H9 (cell line): Measurements from ENCODE around the gene MCF2L. TPM values are rescaled to one million over a fixed set of nuclear protein-coding genes. Genes with fewer than 3 reads are reported as not detected.
A peak's percentile ranks its signal among the peaks of the same experiment; 100 is the strongest.

Source experiments
- DNase-seq: peaks from one replicate; pipeline ENCODE4 v3.0.0-alpha.2; 2017
- H2AFZ ChIP-seq: one replicate; pipeline ENCODE4 v1.6.1; 2013; ENCODE audit warnings: mild to moderate bottlenecking, low read length, control low read depth, moderate library complexity
- H2AK5ac ChIP-seq: 2 replicates; pipeline ENCODE4 v1.6.1; 2013; ENCODE audit warnings: low read length, control low read depth, mixed read lengths; ENCODE audit not compliant: insufficient read length
- H2BK120ac ChIP-seq: one replicate; pipeline ENCODE4 v1.6.1; 2013; ENCODE audit warnings: low read depth, mild to moderate bottlenecking, low read length, control low read depth, inconsistent platforms; ENCODE audit not compliant: poor library complexity, severe bottlenecking
- H2BK12ac ChIP-seq: 2 replicates; pipeline ENCODE4 v1.6.1; 2013; ENCODE audit warnings: low read length, control low read depth, mixed read lengths, low read depth; ENCODE audit not compliant: insufficient read length
- H2BK15ac ChIP-seq: 2 replicates; pipeline ENCODE4 v1.6.1; 2013; ENCODE audit warnings: low read depth, low read length, control low read depth
- H2BK20ac ChIP-seq: one replicate; pipeline ENCODE4 v1.6.1; 2013; ENCODE audit warnings: low read depth, mild to moderate bottlenecking, low read length, control low read depth, inconsistent platforms; ENCODE audit not compliant: poor library complexity, severe bottlenecking
- H2BK5ac ChIP-seq: 2 replicates; pipeline ENCODE4 v1.6.1; 2013; ENCODE audit warnings: low read length, control low read depth, mixed read lengths; ENCODE audit not compliant: insufficient read length
- H3K14ac ChIP-seq: 2 replicates; pipeline ENCODE4 v1.6.1; 2013; ENCODE audit warnings: low read length, control low read depth; ENCODE audit not compliant: insufficient read depth
- H3K18ac ChIP-seq: 2 replicates; pipeline ENCODE4 v1.6.1; 2013; ENCODE audit warnings: low read depth, mild to moderate bottlenecking, mixed read lengths, low read length, control low read depth; ENCODE audit not compliant: insufficient read length
- H3K23ac ChIP-seq: 2 replicates; pipeline ENCODE4 v1.6.1; 2013; ENCODE audit warnings: low read length, control low read depth, mixed read lengths, low read depth; ENCODE audit not compliant: insufficient read length
- H3K23me2 ChIP-seq: 2 replicates; pipeline ENCODE4 v1.6.1; 2013; ENCODE audit warnings: low read depth, mild to moderate bottlenecking, mixed read lengths, low read length, control low read depth; ENCODE audit not compliant: insufficient read length, poor library complexity, severe bottlenecking
- H3K27ac ChIP-seq: 2 replicates; pipeline ENCODE4 v1.5.1; 2013; ENCODE audit warnings: low read length, control low read depth, mixed read lengths, low read depth; ENCODE audit not compliant: insufficient read length
- H3K27me3 ChIP-seq: 2 replicates; pipeline ENCODE4 v1.6.1; 2013; ENCODE audit warnings: low read length, control low read depth, inconsistent platforms; ENCODE audit not compliant: insufficient read depth
- H3K4ac ChIP-seq: 2 replicates; pipeline ENCODE4 v1.6.1; 2013; ENCODE audit warnings: low read depth, mild to moderate bottlenecking, control low read depth, inconsistent platforms, low read length, moderate library complexity
- H3K4me1 ChIP-seq: 2 replicates; pipeline ENCODE4 v1.6.1; 2013; ENCODE audit warnings: low read length, control low read depth, inconsistent platforms; ENCODE audit not compliant: insufficient read depth
- H3K4me2 ChIP-seq: 2 replicates; pipeline ENCODE4 v1.6.1; 2013; ENCODE audit warnings: low read length, control low read depth, mixed read lengths; ENCODE audit not compliant: insufficient read length, insufficient read depth
- H3K56ac ChIP-seq: 2 replicates; pipeline ENCODE4 v1.6.1; 2013; ENCODE audit warnings: low read depth, mild to moderate bottlenecking, mixed read lengths, low read length, control low read depth; ENCODE audit not compliant: insufficient read length
- H3K79me1 ChIP-seq: 2 replicates; pipeline ENCODE4 v1.6.1; 2013; ENCODE audit warnings: low read depth, mild to moderate bottlenecking, moderate library complexity, low read length, control low read depth, inconsistent platforms; ENCODE audit not compliant: insufficient read depth, poor library complexity, severe bottlenecking
- H3K79me2 ChIP-seq: 2 replicates; pipeline ENCODE4 v1.6.1; 2013; ENCODE audit warnings: low read length, control low read depth, inconsistent platforms; ENCODE audit not compliant: insufficient read depth
- H3K9ac ChIP-seq: 2 replicates; pipeline ENCODE4 v1.6.1; 2013; ENCODE audit warnings: low read length, control low read depth, mixed read lengths; ENCODE audit not compliant: insufficient read length; ENCODE audit errors: extremely low read depth
- H3K9me3 ChIP-seq: one replicate; pipeline ENCODE4 v1.6.1; 2013; ENCODE audit warnings: low read depth, low read length, inconsistent platforms; ENCODE audit not compliant: control insufficient read depth
- H3T11ph ChIP-seq: one replicate; pipeline ENCODE4 v1.6.1; 2013; ENCODE audit warnings: mild to moderate bottlenecking, low read length, control low read depth, inconsistent platforms
- H4K20me1 ChIP-seq: one replicate; pipeline ENCODE4 v1.6.1; 2013; ENCODE audit not compliant: control insufficient read depth, insufficient read length, insufficient read depth
- H4K5ac ChIP-seq: 2 replicates; pipeline ENCODE4 v1.6.1; 2013; ENCODE audit warnings: low read depth, mild to moderate bottlenecking, mixed read lengths, low read length, control low read depth; ENCODE audit not compliant: insufficient read length
- H4K8ac ChIP-seq: replicated peaks from 2 replicates; pipeline ENCODE4 v1.6.1; 2013; ENCODE audit warnings: low read length, control low read depth, mixed read lengths, low read depth; ENCODE audit not compliant: insufficient read length
- H4K91ac ChIP-seq: 2 replicates; pipeline ENCODE4 v1.6.1; 2013; ENCODE audit warnings: low read depth, mild to moderate bottlenecking, moderate library complexity, mixed read lengths, low read length, control low read depth; ENCODE audit not compliant: insufficient read length
- H3K27ac Mint-ChIP-seq, 3 experiments: 2 replicates in 2 of 3; 3 replicates in 1 of 3; pipeline ENCODE4 v1.8.0; 2020 to 2021; ENCODE audit warnings: mixed read lengths in 3 of 3, mild to moderate bottlenecking in 1 of 3, moderate library complexity in 1 of 3
- H3K27me3 Mint-ChIP-seq: 2 replicates; pipeline ENCODE4 v1.8.0; 2021; ENCODE audit warnings: low read depth, mild to moderate bottlenecking, moderate library complexity, mixed read lengths
- H3K36me3 Mint-ChIP-seq, 3 experiments: 2 replicates in 2 of 3; 3 replicates in 1 of 3; pipeline ENCODE4 v1.8.0; 2020 to 2021; ENCODE audit warnings: low read depth in 3 of 3, mixed read lengths in 3 of 3; ENCODE audit not compliant: insufficient read depth in 1 of 3
- H3K4me1 Mint-ChIP-seq, 2 experiments: 2 replicates each; pipeline ENCODE4 v1.8.0; 2020; ENCODE audit warnings: mixed read lengths in 2 of 2
- H3K4me3 Mint-ChIP-seq, 2 experiments: 2 replicates in 1 of 2; 3 replicates in 1 of 2; pipeline ENCODE4 v1.8.0; 2020 to 2021; ENCODE audit warnings: mild to moderate bottlenecking in 2 of 2, mixed read lengths in 2 of 2, moderate library complexity in 1 of 2
- H3K9me3 Mint-ChIP-seq, 2 experiments: 2 replicates in 1 of 2; 3 replicates in 1 of 2; pipeline ENCODE4 v1.8.0; 2020; ENCODE audit warnings: mild to moderate bottlenecking in 2 of 2, mixed read lengths in 2 of 2, moderate library complexity in 1 of 2
- CTCF ChIP-seq: fragments of 200-600 bp; sonication (generic); conservative IDR thresholded peaks from 3 replicates; pipeline ENCODE4 v1.8.0; 2021; ENCODE audit warnings: antibody characterized with exemption, mild to moderate bottlenecking
- WGBS: extraction: QIAGEN DNeasy Blood & Tissue Kit; methylation state at CpG from one replicate; pipeline ENCODE4 v1.1.7; 2013; ENCODE audit warnings: missing lambda C conversion rate, low lambda C conversion rate, mixed read lengths; ENCODE audit not compliant: insufficient read length; ENCODE audit errors: extremely low coverage; 5-methylcytosine and 5-hydroxymethylcytosine counted together
- total RNA-seq: library from RNA; stranded (reverse); gene quantifications from 2 replicates; pipeline ENCODE4 v1.2.1, GENCODE V29; 2021

MCF2L gene
- total RNA-seq, 1 experiment from 2014 or later, result 18.5 TPM

GRCh38 chr13:112967686-112968379 lies 1.2 kb upstream of the MCF2L start:
- Histone ChIP-seq H4K91ac (no peak overlapping the region), H3K79me1 (no peaks in the 10 kb centered on the region), H2BK120ac (no peak overlapping the region), H3K4ac (no peak overlapping the region), H4K8ac (no peak overlapping the region), H4K20me1 (no peaks in the 10 kb centered on the region), H2AK5ac (no peak overlapping the region), H3K27ac (no peak overlapping the region), H3K23ac (no peak overlapping the region), H2AFZ (no peak overlapping the region), H2BK12ac (no peak overlapping the region), H3K18ac (no peak overlapping the region), H3K9ac (no peak overlapping the region), H3K56ac (no peak overlapping the region), H2BK15ac (no peak overlapping the region), H4K5ac (no peak overlapping the region), H2BK5ac (no peak overlapping the region), H3K14ac (no peak overlapping the region), H3K4me2 (peak overlapping the region; percentile 49), H2BK20ac (no peak overlapping the region), H3K4me1 (no peaks in the 10 kb centered on the region), H3K23me2 (peaks cover 8% of the 10 kb centered on the region), H3K79me2 (no peaks in the 10 kb centered on the region), H3T11ph (no peak overlapping the region), H3K9me3 (no peaks in the 10 kb centered on the region), H3K27me3 (no peaks in the 10 kb centered on the region; the same call in 1 of the 2 replicates)
- peaks cover 0 to 7% (median 3%) of the 10 kb centered on the region in 3 experiments; a peak in 4 of 7 replicates for H3K36me3 Mint-ChIP-seq
- peaks cover 9 to 14% of the 10 kb centered on the region in 2 experiments; a peak in 4 of 5 replicates for H3K9me3 Mint-ChIP-seq
- H3K27me3 Mint-ChIP-seq, result peaks cover 34% of the 10 kb centered on the region
- no CpG with 5 or more reads among the region's 22 CpGs for WGBS
- TF ChIP-seq CTCF, result no peak
- DNase-seq, result no peak
- H3K4me1 Mint-ChIP-seq, result peaks cover 10 to 14% of the 10 kb centered on the region in 2 experiments
- no peak overlapping the region for H3K27ac Mint-ChIP-seq
- H3K4me3 Mint-ChIP-seq, result peak overlapping the region; percentile 73 to 78
